Caco-2 (cell line): Measurements from ENCODE around the gene HHEX. TPM values are rescaled to one million over a fixed set of nuclear protein-coding genes. Genes with fewer than 3 reads are reported as not detected.
"Not testable (repeated sequence)": the region's sequence is repeated elsewhere in the genome, so short reads cannot be mapped to it uniquely, and the experiment has no call there.

Experiments
- BruUV-seq: library from RNA; stranded (reverse); fragments of 400-500 nt; replicated peaks from 2 replicates; lab custom pipeline; 2021; lab: Mats Ljungman, UMichigan
- CTCF ChIA-PET: fragments of 300-600 bp; sonication (Branson Sonifier 250); formaldehyde crosslinking; loops from one replicate; lab custom pipeline; 2022; ENCODE audit warnings: antibody characterized with exemption; lab: Charles Lee
- POLR2A ChIA-PET: fragments of 300-600 bp; sonication (Branson Sonifier 250); formaldehyde crosslinking; loops from one replicate; lab custom pipeline; 2022; ENCODE audit warnings: antibody characterized with exemption; lab: Charles Lee
- DNase-seq, 2 experiments: peaks; one replicate each; pipeline versions ENCODE4 v3.0.0 to v3.0.0-alpha.2; 2020 to 2022
- H3K27me3 ChIP-seq: replicated peaks from 2 replicates; pipeline ENCODE4 v1.6.0; 2011; ENCODE audit warnings: low read length; ENCODE audit not compliant: control insufficient read depth, insufficient read depth
- H3K36me3 ChIP-seq: 2 replicates; pipeline ENCODE4 v1.5.1; 2011; ENCODE audit warnings: low read length; ENCODE audit not compliant: control insufficient read depth, insufficient read depth
- H3K4me1 ChIP-seq: fragments of 250-450 bp; sonication (Bioruptor Pico); 2 replicates; pipeline ENCODE4 v1.5.1; 2020; ENCODE audit warnings: mild to moderate bottlenecking
- H3K4me3 ChIP-seq: 2 replicates; pipeline ENCODE4 v1.5.1; 2011; ENCODE audit warnings: low read depth, mild to moderate bottlenecking, control low read depth, low read length
- H3K9me3 ChIP-seq: fragments of 250-450 bp; sonication (Bioruptor Pico); 2 replicates; pipeline ENCODE4 v1.5.1; 2020; ENCODE audit warnings: mild to moderate bottlenecking, moderate library complexity
- H3K27ac Mint-ChIP-seq: one replicate; pipeline ENCODE4 v1.8.0; 2022; ENCODE audit warnings: mixed read lengths; ENCODE audit not compliant: unreplicated experiment
- H3K27me3 Mint-ChIP-seq: one replicate; pipeline ENCODE4 v1.8.0; 2022; ENCODE audit warnings: mixed read lengths; ENCODE audit not compliant: insufficient read depth, unreplicated experiment
- H3K36me3 Mint-ChIP-seq: one replicate; pipeline ENCODE4 v1.8.0; 2022; ENCODE audit warnings: mild to moderate bottlenecking, mixed read lengths; ENCODE audit not compliant: insufficient read depth, unreplicated experiment
- H3K4me1 Mint-ChIP-seq: one replicate; pipeline ENCODE4 v1.8.0; 2022; ENCODE audit warnings: low read depth, mixed read lengths; ENCODE audit not compliant: unreplicated experiment
- H3K4me3 Mint-ChIP-seq: one replicate; pipeline ENCODE4 v1.8.0; 2022; ENCODE audit warnings: mild to moderate bottlenecking, moderate library complexity, mixed read lengths; ENCODE audit not compliant: unreplicated experiment
- H3K9me3 Mint-ChIP-seq: one replicate; pipeline ENCODE4 v1.8.0; 2022; ENCODE audit warnings: mixed read lengths; ENCODE audit not compliant: unreplicated experiment
- intact Hi-C: fragments of 100-400 bp; cut with micrococcal nuclease; formaldehyde crosslinking; loops from one replicate; pipeline ENCODE4 v1.10.0; 2022; ENCODE audit not compliant: unreplicated experiment
- total RNA-seq: library from RNA; stranded (reverse); gene quantifications from 2 replicates; pipeline ENCODE4 v1.2.3, GENCODE V29; 2022
- TF ChIP-seq, protein P1 (sequence below), 2 experiments: fragments of 200-600 bp in 1 of 2; IDR thresholded peaks; 1 replicate in 1 of 2; 2 replicates in 1 of 2; pipeline versions ENCODE4 v1.5.1 to v1.8.0; 2011 to 2022; ENCODE audit warnings: antibody characterized with exemption in 1 of 2, control low read depth in 1 of 2, inconsistent platforms in 1 of 2, low read depth in 1 of 2, low read length in 1 of 2, mild to moderate bottlenecking in 1 of 2, moderate library complexity in 1 of 2; ENCODE audit not compliant: insufficient read depth in 1 of 2, severe bottlenecking in 1 of 2, unreplicated experiment in 1 of 2

The HHEX gene
- total RNA-seq, 1 experiment from 2014 or later = 6.7 TPM

DNA sequence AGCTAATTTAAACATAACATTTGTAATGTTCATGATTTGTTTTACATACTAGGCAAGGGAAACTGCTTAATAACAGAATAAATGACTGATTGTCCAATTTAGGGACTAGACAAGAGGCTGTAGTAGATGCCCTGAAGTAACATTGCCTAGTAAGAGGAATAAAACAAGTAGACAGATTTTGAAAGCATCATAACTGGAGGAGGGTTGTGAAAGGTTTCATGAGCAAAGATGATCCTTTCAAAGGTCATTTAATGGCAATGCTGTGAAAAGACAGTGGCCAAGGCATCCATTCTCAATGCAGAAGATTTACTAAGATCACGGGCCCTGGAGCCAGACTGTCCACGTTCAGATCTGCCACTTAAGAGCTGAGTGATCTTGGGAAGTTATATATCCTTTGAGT is 44.8 kb upstream of the HHEX start:
- no peaks in the 10 kb centered on the region for H3K9me3 Mint-ChIP-seq
- POLR2A ChIA-PET = no interaction called here

GRCh38 chr10:92650864-92651263 is 38.9 kb upstream of the HHEX start:
- H3K27me3 ChIP-seq, H3K27ac Mint-ChIP-seq, H3K4me1 Mint-ChIP-seq, H3K4me3 ChIP-seq, H3K27me3 Mint-ChIP-seq, CTCF ChIA-PET, POLR2A ChIA-PET, H3K4me3 Mint-ChIP-seq, intact Hi-C loops, H3K36me3 ChIP-seq, H3K9me3 Mint-ChIP-seq, H3K9me3 ChIP-seq, BruUV-seq, H3K4me1 ChIP-seq, DNase-seq: not testable (repeated sequence)
- H3K36me3 Mint-ChIP-seq = peaks cover 75% of the 10 kb centered on the region

More for the DNA sequence above, 44.8 kb upstream of the HHEX start:
- peaks cover 1% of the 10 kb centered on the region; the same call in 1 of the 2 replicates for H3K36me3 ChIP-seq
- Mint-ChIP-seq H3K27ac (no peak overlapping the region), H3K36me3 (peaks cover 44% of the 10 kb centered on the region), H3K27me3 (no peaks in the 10 kb centered on the region), H3K4me1 (peaks cover 8% of the 10 kb centered on the region), H3K4me3 (no peak overlapping the region)
- H3K4me1 ChIP-seq = peaks cover 9% of the 10 kb centered on the region
- intact Hi-C loops = loop anchor here (2.0 to 5.0 kb wide), 3 partner anchors 54 to 236 kb away; no protein-coding TSS in a partner anchor
- no peak for DNase-seq
- CTCF ChIA-PET = interaction anchor here (1.5 kb wide), 1 partner anchor 54 kb away, joined by 7 read pairs; no protein-coding TSS in a partner anchor
- BruUV-seq = no TSS peak
- no peak overlapping the region for H3K4me3 ChIP-seq
- no peaks in the 10 kb centered on the region for H3K9me3 ChIP-seq
- TF ChIP-seq, protein P1, sequence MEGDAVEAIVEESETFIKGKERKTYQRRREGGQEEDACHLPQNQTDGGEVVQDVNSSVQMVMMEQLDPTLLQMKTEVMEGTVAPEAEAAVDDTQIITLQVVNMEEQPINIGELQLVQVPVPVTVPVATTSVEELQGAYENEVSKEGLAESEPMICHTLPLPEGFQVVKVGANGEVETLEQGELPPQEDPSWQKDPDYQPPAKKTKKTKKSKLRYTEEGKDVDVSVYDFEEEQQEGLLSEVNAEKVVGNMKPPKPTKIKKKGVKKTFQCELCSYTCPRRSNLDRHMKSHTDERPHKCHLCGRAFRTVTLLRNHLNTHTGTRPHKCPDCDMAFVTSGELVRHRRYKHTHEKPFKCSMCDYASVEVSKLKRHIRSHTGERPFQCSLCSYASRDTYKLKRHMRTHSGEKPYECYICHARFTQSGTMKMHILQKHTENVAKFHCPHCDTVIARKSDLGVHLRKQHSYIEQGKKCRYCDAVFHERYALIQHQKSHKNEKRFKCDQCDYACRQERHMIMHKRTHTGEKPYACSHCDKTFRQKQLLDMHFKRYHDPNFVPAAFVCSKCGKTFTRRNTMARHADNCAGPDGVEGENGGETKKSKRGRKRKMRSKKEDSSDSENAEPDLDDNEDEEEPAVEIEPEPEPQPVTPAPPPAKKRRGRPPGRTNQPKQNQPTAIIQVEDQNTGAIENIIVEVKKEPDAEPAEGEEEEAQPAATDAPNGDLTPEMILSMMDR (IDR thresholded peaks at IDR 0.05; ENCODE audit: insufficient read depth in 1 of 2, low read depth in 1 of 2, low read length in 1 of 2, severe bottlenecking in 1 of 2, unreplicated experiment in 1 of 2) = no peak
- no peaks in the 10 kb centered on the region for H3K27me3 ChIP-seq

DNA sequence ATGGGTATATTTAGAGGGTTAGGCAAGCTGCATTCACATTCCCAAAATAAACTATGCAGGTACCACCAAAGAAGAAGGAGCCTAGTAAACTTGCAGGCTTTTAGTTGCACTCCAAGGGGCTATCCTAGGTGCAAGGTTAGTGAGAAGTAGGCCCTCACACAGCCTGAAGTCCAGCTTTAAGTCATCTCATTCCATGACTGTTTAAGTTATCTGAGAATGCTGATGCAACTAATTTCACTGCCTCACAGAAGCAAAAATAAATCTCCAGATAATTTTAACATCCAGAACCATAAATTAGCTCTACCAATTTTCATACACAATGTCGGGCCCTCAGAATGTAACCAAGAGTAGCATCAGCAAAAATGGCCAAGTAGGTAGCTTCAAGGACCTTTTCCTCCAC is 34.3 kb upstream of the HHEX start:
- TF ChIP-seq, protein P1 (IDR thresholded peaks at IDR 0.05; ENCODE audit: insufficient read depth in 1 of 2, low read depth in 1 of 2, low read length in 1 of 2, severe bottlenecking in 1 of 2, unreplicated experiment in 1 of 2) = no peak
- Mint-ChIP-seq H3K9me3 (no peaks in the 10 kb centered on the region), H3K27ac (no peak overlapping the region), H3K27me3 (no peaks in the 10 kb centered on the region), H3K4me1 (no peaks in the 10 kb centered on the region), H3K36me3 (peaks cover 63% of the 10 kb centered on the region), H3K4me3 (no peak overlapping the region)
- intact Hi-C loops = no loop called here
- ChIA-PET POLR2A (no interaction called here), CTCF (no interaction called here)
- H3K4me1 ChIP-seq = no peaks in the 10 kb centered on the region; the same call in 1 of the 2 replicates
- no peaks in the 10 kb centered on the region; the same call in 1 of the 2 replicates for H3K36me3 ChIP-seq
- DNase-seq = no peak
- no peaks in the 10 kb centered on the region for H3K27me3 ChIP-seq
- no TSS peak for BruUV-seq
- no peak overlapping the region for H3K4me3 ChIP-seq
- no peaks in the 10 kb centered on the region for H3K9me3 ChIP-seq
